ENCODE data around the gene SLC44A4. TPM values are rescaled to one million over a fixed set of nuclear protein-coding genes. Genes with fewer than 3 reads are reported as not detected.
"Not testable (repeated sequence)": the region's sequence is repeated elsewhere in the genome, so short reads cannot be mapped to it uniquely, and the experiment has no call there.

Gene SLC44A4
- total and polyA plus RNA-seq, 9 of the 15 experiments (the other 6 are each of a cell fraction or from before 2014, with no cell fraction given): 7.9 to 18.6 (median 11.2) TPM

GRCh38 chr6:31858707-31859106, 20.1 kb downstream of the SLC44A4 start (continued):
- TF ChIP-seq POLR2G (IDR thresholded peaks at IDR 0.05; ENCODE audit: low read depth, low read length): no peak
- TF ChIP-seq NFRKB (IDR thresholded peaks at IDR 0.05; ENCODE audit: low read depth): no peak
- no peak for TF ChIP-seq MBD2 (IDR thresholded peaks at IDR 0.05; ENCODE audit: borderline replicate concordance, low read depth)
- TF ChIP-seq, protein P1, sequence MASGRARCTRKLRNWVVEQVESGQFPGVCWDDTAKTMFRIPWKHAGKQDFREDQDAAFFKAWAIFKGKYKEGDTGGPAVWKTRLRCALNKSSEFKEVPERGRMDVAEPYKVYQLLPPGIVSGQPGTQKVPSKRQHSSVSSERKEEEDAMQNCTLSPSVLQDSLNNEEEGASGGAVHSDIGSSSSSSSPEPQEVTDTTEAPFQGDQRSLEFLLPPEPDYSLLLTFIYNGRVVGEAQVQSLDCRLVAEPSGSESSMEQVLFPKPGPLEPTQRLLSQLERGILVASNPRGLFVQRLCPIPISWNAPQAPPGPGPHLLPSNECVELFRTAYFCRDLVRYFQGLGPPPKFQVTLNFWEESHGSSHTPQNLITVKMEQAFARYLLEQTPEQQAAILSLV (tag; IDR thresholded peaks at IDR 0.05): 0 out of 2 replicates have a peak, but pooled peaks have one; percentile 35
- peak; percentile 76 for TF ChIP-seq CEBPB (tag; IDR thresholded peaks at IDR 0.05)
- no peak for TF ChIP-seq MAFG (tag; conservative IDR thresholded peaks at IDR 0.05)
- TF ChIP-seq TAL1 (IDR thresholded peaks at IDR 0.05): no peak
- no peak for TF ChIP-seq ZNF785 (CRISPR knock-in tag; IDR thresholded peaks at IDR 0.05)
- no peak for TF ChIP-seq ETV6 (IDR thresholded peaks at IDR 0.05; ENCODE audit: borderline replicate concordance in 1 of 2, low read depth in 2 of 2, low read length in 1 of 2)
- no peak for TF ChIP-seq ETV6 (CRISPR knock-in tag; IDR thresholded peaks at IDR 0.05; ENCODE audit: borderline replicate concordance)

- intact Hi-C loops (cut with micrococcal nuclease); H2AFZ ChIP-seq (ENCODE audit: low read depth, low read length); ATAC-seq; DNase-seq (ENCODE audit: extremely low read depth in 1 of 4, low spot score in 3 of 4); H3K4me3 ChIP-seq; FAIRE-seq; H3K9ac ChIP-seq (ENCODE audit: insufficient read depth in 1 of 2, low read depth in 2 of 2, low read length in 2 of 2); H3K9me3 ChIP-seq (replicated peaks; ENCODE audit: control insufficient read depth, insufficient read depth, low read depth, low read length); H3K9me1 ChIP-seq (ENCODE audit: control insufficient read depth, insufficient read depth, low read length); H3K27ac ChIP-seq (ENCODE audit: extremely low read depth, low read depth, low read length); CTCF ChIA-PET (ENCODE audit: low intra/inter-chr PET ratio); in situ Hi-C loops (cut with MboI); H3K27me3 ChIP-seq (ENCODE audit: control insufficient read depth in 2 of 2, insufficient read depth in 2 of 2, low read length in 2 of 2); H4K20me1 ChIP-seq (replicated peaks; ENCODE audit: control insufficient read depth, insufficient read depth, low read length); BruUV-seq (replicated peaks); H3K4me2 ChIP-seq (ENCODE audit: insufficient read depth, low read length): not testable (repeated sequence)
- TF ChIP-seq EGR1 (conservative IDR thresholded peaks at IDR 0.05) (0 out of 2 replicates have a peak, but pooled peaks have one; percentile 31), ZNF395 (CRISPR knock-in tag; IDR thresholded peaks at IDR 0.05) (0 out of 2 replicates have a peak, but pooled peaks have one; percentile 25)
- TF ChIP-seq, protein P2, sequence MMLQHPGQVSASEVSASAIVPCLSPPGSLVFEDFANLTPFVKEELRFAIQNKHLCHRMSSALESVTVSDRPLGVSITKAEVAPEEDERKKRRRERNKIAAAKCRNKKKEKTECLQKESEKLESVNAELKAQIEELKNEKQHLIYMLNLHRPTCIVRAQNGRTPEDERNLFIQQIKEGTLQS (IDR thresholded peaks at IDR 0.05): not testable (repeated sequence)
- TF ChIP-seq, protein P2 (CRISPR knock-in tag; conservative IDR thresholded peaks at IDR 0.05): 0 out of 2 replicates have a peak, but pooled peaks have one; percentile 54
- TF ChIP-seq, protein P3, sequence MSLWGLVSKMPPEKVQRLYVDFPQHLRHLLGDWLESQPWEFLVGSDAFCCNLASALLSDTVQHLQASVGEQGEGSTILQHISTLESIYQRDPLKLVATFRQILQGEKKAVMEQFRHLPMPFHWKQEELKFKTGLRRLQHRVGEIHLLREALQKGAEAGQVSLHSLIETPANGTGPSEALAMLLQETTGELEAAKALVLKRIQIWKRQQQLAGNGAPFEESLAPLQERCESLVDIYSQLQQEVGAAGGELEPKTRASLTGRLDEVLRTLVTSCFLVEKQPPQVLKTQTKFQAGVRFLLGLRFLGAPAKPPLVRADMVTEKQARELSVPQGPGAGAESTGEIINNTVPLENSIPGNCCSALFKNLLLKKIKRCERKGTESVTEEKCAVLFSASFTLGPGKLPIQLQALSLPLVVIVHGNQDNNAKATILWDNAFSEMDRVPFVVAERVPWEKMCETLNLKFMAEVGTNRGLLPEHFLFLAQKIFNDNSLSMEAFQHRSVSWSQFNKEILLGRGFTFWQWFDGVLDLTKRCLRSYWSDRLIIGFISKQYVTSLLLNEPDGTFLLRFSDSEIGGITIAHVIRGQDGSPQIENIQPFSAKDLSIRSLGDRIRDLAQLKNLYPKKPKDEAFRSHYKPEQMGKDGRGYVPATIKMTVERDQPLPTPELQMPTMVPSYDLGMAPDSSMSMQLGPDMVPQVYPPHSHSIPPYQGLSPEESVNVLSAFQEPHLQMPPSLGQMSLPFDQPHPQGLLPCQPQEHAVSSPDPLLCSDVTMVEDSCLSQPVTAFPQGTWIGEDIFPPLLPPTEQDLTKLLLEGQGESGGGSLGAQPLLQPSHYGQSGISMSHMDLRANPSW (CRISPR knock-in tag; IDR thresholded peaks at IDR 0.05): peak; percentile 61; the same call in 1 of the 2 replicates
- 90% methylated on average over 8 of the region's 8 CpGs for WGBS (ENCODE audit: insufficient coverage, low coverage, missing lambda C conversion rate)
- POLR2A ChIA-PET: interaction anchor here (0.6 to 6.2 kb wide), 6 partner anchors 13 to 206 kb away, joined by 4 to 91 read pairs (median 8); partner anchors contain the start of genes BAG6, CSNK2B and GPANK1
- Histone ChIP-seq H3K79me2 (ENCODE audit: control insufficient read depth, insufficient read depth, low read length) (peaks cover 10% of the 10 kb centered on the region; the same call in 2 of the 3 replicates), H3K36me3 (ENCODE audit: control insufficient read depth, insufficient read depth, low read length) (peaks cover 40% of the 10 kb centered on the region; the same call in 2 of the 3 replicates), H3K4me1 (replicated peaks in 1 of 2; ENCODE audit: control insufficient read depth in 2 of 2, insufficient read depth in 2 of 2, low read length in 2 of 2) (peaks cover 7 to 14% of the 10 kb centered on the region in 2 experiments; a peak in 4 of 5 replicates)
These were observed 21.0 kb downstream of the SLC44A4 start for GRCh38 chr6:31857774-31858173.
